Measurements from ENCODE around the gene METTL16. TPM values are rescaled to one million over a fixed set of nuclear protein-coding genes. Genes with fewer than 3 reads are reported as not detected.

METTL16 gene
- 22.3 and 22.5 TPM in 2 replicates for polyA plus RNA-seq (2013)

- no peak within 1 kb of the TSS for H2BK12ac ChIP-seq (ENCODE audit: low read length)
- peak within 1 kb of the TSS; percentile 82 for H3K14ac ChIP-seq (ENCODE audit: low read length)
- no peaks in the 10 kb centered on the region for H3K36me3 ChIP-seq (ENCODE audit: control insufficient read depth in 1 of 2, insufficient read depth in 2 of 2, low read length in 2 of 2)
- peak within 1 kb of the TSS; percentile 98 for H3K4me2 ChIP-seq (ENCODE audit: low read length)
- H3K18ac ChIP-seq (ENCODE audit: low read length), result peak within 1 kb of the TSS; percentile 78
- peak within 1 kb of the TSS; percentile 84 for H4K12ac ChIP-seq (ENCODE audit: low read depth, low read length)
- H2BK120ac ChIP-seq (ENCODE audit: insufficient read depth, low read length, poor library complexity), result peak within 1 kb of the TSS; percentile 64
- no peak within 1 kb of the TSS for H3K23ac ChIP-seq (ENCODE audit: low read length)
- H2AK5ac ChIP-seq (ENCODE audit: low read length), result no peak within 1 kb of the TSS
- H4K91ac ChIP-seq (ENCODE audit: low read depth, low read length), result peak within 1 kb of the TSS; percentile 75
- H3K79me2 ChIP-seq (ENCODE audit: control insufficient read depth, insufficient read depth, low read length, poor library complexity), result peaks cover 4% of the 10 kb centered on the region
- H3K4me1 ChIP-seq (ENCODE audit: control insufficient read depth in 1 of 2, insufficient read depth in 2 of 2, low read length in 2 of 2), result peaks cover 0 to 5% of the 10 kb centered on the region in 2 experiments
- H3K79me1 ChIP-seq (ENCODE audit: low read length), result peaks cover 4% of the 10 kb centered on the region
- H2BK5ac ChIP-seq (ENCODE audit: low read depth, low read length, poor library complexity), result peak within 1 kb of the TSS; percentile 62
- peak within 1 kb of the TSS; percentile 84 for H3K27ac ChIP-seq (ENCODE audit: low read depth, low read length)
- peak within 1 kb of the TSS; percentile 94 for H3K9ac ChIP-seq (ENCODE audit: low read length)
- H3K27me3 ChIP-seq (ENCODE audit: insufficient read depth, low read length), result no peaks in the 10 kb centered on the region
- peak within 1 kb of the TSS; percentile 96 for H4K8ac ChIP-seq (ENCODE audit: low read depth, low read length)
- DNase-seq, result peak; percentile 99 to 100
- no peaks in the 10 kb centered on the region for H3K9me3 ChIP-seq (ENCODE audit: insufficient read depth, low read depth, low read length)
- H2AFZ ChIP-seq (ENCODE audit: insufficient read depth, low read length, poor library complexity), result peak within 1 kb of the TSS; percentile 87
- no CpG with 5 or more reads among the region's 49 CpGs for WGBS (ENCODE audit: extremely low coverage, insufficient coverage, insufficient read length)
- peak within 1 kb of the TSS; percentile 57 for H3K4ac ChIP-seq (ENCODE audit: low read depth, low read length)
- peak within 1 kb of the TSS; percentile 81 for H3K4me3 ChIP-seq (ENCODE audit: low read depth, low read length)
These were observed at the start of gene METTL16 for GRCh38 chr17:2511462-2512369. Gene METTL16, minus strand, starts transcription at chr17:2511888. Its CDS starts 9,557 bp downstream, at chr17:2502331.

- DNase-seq, result peak in 1 of 2 donors; percentile 52
- Histone ChIP-seq H2AK5ac (ENCODE audit: low read length) (no peak overlapping the region), H3K79me2 (ENCODE audit: control insufficient read depth, insufficient read depth, low read length, poor library complexity) (no peaks in the 10 kb centered on the region), H4K12ac (ENCODE audit: low read depth, low read length) (no peak overlapping the region), H2BK5ac (ENCODE audit: low read depth, low read length, poor library complexity) (no peak overlapping the region), H3K4ac (ENCODE audit: low read depth, low read length) (no peak overlapping the region), H3K79me1 (ENCODE audit: low read length) (no peaks in the 10 kb centered on the region), H3K4me1 (ENCODE audit: control insufficient read depth in 1 of 2, insufficient read depth in 2 of 2, low read length in 2 of 2) (peaks cover 0 to 2% of the 10 kb centered on the region in 2 experiments), H3K9me3 (ENCODE audit: insufficient read depth, low read depth, low read length) (no peaks in the 10 kb centered on the region), H3K27ac (ENCODE audit: low read depth, low read length) (no peak overlapping the region), H3K27me3 (ENCODE audit: insufficient read depth, low read length) (no peaks in the 10 kb centered on the region), H3K9ac (ENCODE audit: low read length) (no peak overlapping the region), H4K8ac (ENCODE audit: low read depth, low read length) (no peak overlapping the region), H3K36me3 (ENCODE audit: control insufficient read depth in 1 of 2, insufficient read depth in 2 of 2, low read length in 2 of 2) (no peaks in the 10 kb centered on the region), H2BK120ac (ENCODE audit: insufficient read depth, low read length, poor library complexity) (no peak overlapping the region), H2BK12ac (ENCODE audit: low read length) (no peak overlapping the region), H3K23ac (ENCODE audit: low read length) (no peak overlapping the region), H2AFZ (ENCODE audit: insufficient read depth, low read length, poor library complexity) (no peak overlapping the region), H3K18ac (ENCODE audit: low read length) (no peak overlapping the region), H4K91ac (ENCODE audit: low read depth, low read length) (no peak overlapping the region), H3K4me3 (ENCODE audit: low read depth, low read length) (no peak overlapping the region), H3K4me2 (ENCODE audit: low read length) (no peak overlapping the region), H3K14ac (ENCODE audit: low read length) (no peak overlapping the region)
- WGBS (ENCODE audit: extremely low coverage, insufficient coverage, insufficient read length), result no CpG with 5 or more reads among the region's 5 CpGs
These were observed 49.0 kb upstream of the METTL16 start for GRCh38 chr17:2560658-2561057.

DNA sequence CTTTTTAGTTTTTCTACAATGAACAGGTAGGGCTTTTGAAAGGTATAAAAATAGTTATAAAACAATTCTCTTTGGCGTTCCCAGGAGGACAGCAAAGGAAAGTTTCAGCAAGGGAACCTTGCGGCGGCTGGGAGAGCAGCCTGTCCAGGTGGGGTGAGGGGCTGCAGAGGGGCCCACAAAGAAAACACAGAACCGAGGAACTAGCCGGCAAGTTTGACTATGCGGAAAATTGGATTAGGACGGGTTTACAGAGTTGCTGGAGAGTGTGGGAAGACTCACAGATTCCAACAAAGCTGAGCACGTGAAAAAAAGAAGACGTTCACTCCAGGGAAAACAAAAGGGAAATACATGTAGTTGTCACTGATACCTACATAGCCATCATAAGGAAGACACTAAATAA, 40.2 kb upstream of the METTL16 start:
- Histone ChIP-seq H3K79me2 (ENCODE audit: control insufficient read depth, insufficient read depth, low read length, poor library complexity) (no peaks in the 10 kb centered on the region), H3K4ac (ENCODE audit: low read depth, low read length) (no peak overlapping the region), H3K27ac (ENCODE audit: low read depth, low read length) (no peak overlapping the region), H4K12ac (ENCODE audit: low read depth, low read length) (no peak overlapping the region), H3K36me3 (ENCODE audit: control insufficient read depth in 1 of 2, insufficient read depth in 2 of 2, low read length in 2 of 2) (no peaks in the 10 kb centered on the region), H3K14ac (ENCODE audit: low read length) (no peak overlapping the region), H3K4me2 (ENCODE audit: low read length) (no peak overlapping the region), H3K4me3 (ENCODE audit: low read depth, low read length) (no peak overlapping the region), H4K91ac (ENCODE audit: low read depth, low read length) (no peak overlapping the region), H2AK5ac (ENCODE audit: low read length) (no peak overlapping the region), H3K9ac (ENCODE audit: low read length) (no peak overlapping the region), H3K9me3 (ENCODE audit: insufficient read depth, low read depth, low read length) (no peaks in the 10 kb centered on the region), H3K27me3 (ENCODE audit: insufficient read depth, low read length) (no peaks in the 10 kb centered on the region), H2BK5ac (ENCODE audit: low read depth, low read length, poor library complexity) (no peak overlapping the region), H3K18ac (ENCODE audit: low read length) (no peak overlapping the region), H2BK12ac (ENCODE audit: low read length) (no peak overlapping the region), H3K79me1 (ENCODE audit: low read length) (no peaks in the 10 kb centered on the region), H3K4me1 (ENCODE audit: control insufficient read depth in 1 of 2, insufficient read depth in 2 of 2, low read length in 2 of 2) (no peaks in the 10 kb centered on the region), H4K8ac (ENCODE audit: low read depth, low read length) (no peak overlapping the region), H3K23ac (ENCODE audit: low read length) (no peak overlapping the region), H2AFZ (ENCODE audit: insufficient read depth, low read length, poor library complexity) (no peak overlapping the region), H2BK120ac (ENCODE audit: insufficient read depth, low read length, poor library complexity) (no peak overlapping the region)
- no peak for DNase-seq
- WGBS (ENCODE audit: extremely low coverage, insufficient coverage, insufficient read length), result no CpG with 5 or more reads among the region's 9 CpGs

GRCh38 chr17:2551493-2551892, 39.8 kb upstream of the METTL16 start:
- no CpG with 5 or more reads among the region's 10 CpGs for WGBS (ENCODE audit: extremely low coverage, insufficient coverage, insufficient read length)
- no peak for DNase-seq
- H2BK12ac ChIP-seq (ENCODE audit: low read length), result no peak overlapping the region
- no peaks in the 10 kb centered on the region for H3K79me1 ChIP-seq (ENCODE audit: low read length)
- no peaks in the 10 kb centered on the region for H3K36me3 ChIP-seq (ENCODE audit: control insufficient read depth in 1 of 2, insufficient read depth in 2 of 2, low read length in 2 of 2)
- H3K79me2 ChIP-seq (ENCODE audit: control insufficient read depth, insufficient read depth, low read length, poor library complexity), result no peaks in the 10 kb centered on the region
- no peak overlapping the region for H3K27ac ChIP-seq (ENCODE audit: low read depth, low read length)
- no peak overlapping the region for H3K4me3 ChIP-seq (ENCODE audit: low read depth, low read length)
- H3K23ac ChIP-seq (ENCODE audit: low read length), result no peak overlapping the region
- no peak overlapping the region for H3K4ac ChIP-seq (ENCODE audit: low read depth, low read length)
- no peak overlapping the region for H3K14ac ChIP-seq (ENCODE audit: low read length)
- no peaks in the 10 kb centered on the region for H3K27me3 ChIP-seq (ENCODE audit: insufficient read depth, low read length)
- no peaks in the 10 kb centered on the region for H3K4me1 ChIP-seq (ENCODE audit: control insufficient read depth in 1 of 2, insufficient read depth in 2 of 2, low read length in 2 of 2)
- no peak overlapping the region for H3K4me2 ChIP-seq (ENCODE audit: low read length)
- no peaks in the 10 kb centered on the region for H3K9me3 ChIP-seq (ENCODE audit: insufficient read depth, low read depth, low read length)
- no peak overlapping the region for H2BK5ac ChIP-seq (ENCODE audit: low read depth, low read length, poor library complexity)
- no peak overlapping the region for H4K8ac ChIP-seq (ENCODE audit: low read depth, low read length)
- no peak overlapping the region for H4K91ac ChIP-seq (ENCODE audit: low read depth, low read length)
- H2BK120ac ChIP-seq (ENCODE audit: insufficient read depth, low read length, poor library complexity), result no peak overlapping the region
- no peak overlapping the region for H3K18ac ChIP-seq (ENCODE audit: low read length)
- no peak overlapping the region for H4K12ac ChIP-seq (ENCODE audit: low read depth, low read length)
- H2AK5ac ChIP-seq (ENCODE audit: low read length), result no peak overlapping the region
- no peak overlapping the region for H3K9ac ChIP-seq (ENCODE audit: low read length)
- no peak overlapping the region for H2AFZ ChIP-seq (ENCODE audit: insufficient read depth, low read length, poor library complexity)
